ENCODE measurements around the gene BTK.
A peak's percentile ranks its signal among the peaks of the same experiment; 100 is the strongest.

The BTK gene

DNA sequence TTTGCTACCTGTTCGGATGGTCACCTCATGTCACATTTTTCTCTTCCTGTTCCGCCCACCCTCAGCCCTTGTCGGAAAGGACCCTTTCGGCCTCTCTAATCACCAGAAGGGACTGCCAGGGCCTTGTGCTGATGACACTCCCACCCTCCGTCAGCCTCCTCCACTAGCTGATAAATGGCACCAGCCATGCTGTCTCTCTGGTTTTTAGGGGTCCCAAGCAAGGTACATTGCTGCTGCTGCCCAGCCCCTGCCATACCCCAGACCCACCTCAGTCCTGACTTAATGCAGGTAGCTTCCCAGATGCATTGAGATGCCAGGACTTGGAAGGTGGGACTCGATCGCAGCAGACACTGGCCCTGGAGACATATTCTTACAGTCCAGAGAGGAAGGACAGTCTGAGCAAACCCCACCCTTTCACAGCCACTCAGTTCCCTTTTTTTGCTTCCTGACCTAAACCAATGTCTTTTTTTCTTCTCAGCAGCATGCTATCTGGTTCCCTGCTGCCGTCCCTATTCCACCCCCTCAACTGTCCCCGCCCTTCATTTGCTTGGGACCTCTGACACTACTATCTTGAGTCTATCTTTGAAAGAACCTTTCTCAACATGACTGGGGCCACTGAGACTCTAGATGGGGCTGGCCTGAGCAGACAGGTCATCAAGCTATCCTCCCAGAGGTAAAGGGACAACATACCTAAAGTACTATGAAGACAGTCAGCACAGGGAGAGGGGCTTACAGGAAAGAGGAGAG, at the start of gene BTK:
Gene BTK, minus strand, starts transcription at position 397 of the 747 bp plus-strand sequence. CDS start 10,907 bp downstream, outside the sequence.
- Histone ChIP-seq H3K4me3 (ENCODE audit: low read depth in 1 of 2, low read length in 2 of 2) (no peak within 1 kb of the TSS), H3K4me1 (ENCODE audit: insufficient read depth, low read length) (no peaks in the 10 kb centered on the region), H3K27ac (ENCODE audit: low read depth, low read length) (no peak within 1 kb of the TSS), H3K36me3 (ENCODE audit: insufficient read depth, low read length) (no peaks in the 10 kb centered on the region), H3K9ac (ENCODE audit: low read length) (no peak within 1 kb of the TSS), H3K9me3 (ENCODE audit: low read length) (no peaks in the 10 kb centered on the region), H3K27me3 (ENCODE audit: control insufficient read depth in 1 of 2, insufficient read depth in 2 of 2, low read length in 2 of 2) (no peaks in the 10 kb centered on the region)

DNA sequence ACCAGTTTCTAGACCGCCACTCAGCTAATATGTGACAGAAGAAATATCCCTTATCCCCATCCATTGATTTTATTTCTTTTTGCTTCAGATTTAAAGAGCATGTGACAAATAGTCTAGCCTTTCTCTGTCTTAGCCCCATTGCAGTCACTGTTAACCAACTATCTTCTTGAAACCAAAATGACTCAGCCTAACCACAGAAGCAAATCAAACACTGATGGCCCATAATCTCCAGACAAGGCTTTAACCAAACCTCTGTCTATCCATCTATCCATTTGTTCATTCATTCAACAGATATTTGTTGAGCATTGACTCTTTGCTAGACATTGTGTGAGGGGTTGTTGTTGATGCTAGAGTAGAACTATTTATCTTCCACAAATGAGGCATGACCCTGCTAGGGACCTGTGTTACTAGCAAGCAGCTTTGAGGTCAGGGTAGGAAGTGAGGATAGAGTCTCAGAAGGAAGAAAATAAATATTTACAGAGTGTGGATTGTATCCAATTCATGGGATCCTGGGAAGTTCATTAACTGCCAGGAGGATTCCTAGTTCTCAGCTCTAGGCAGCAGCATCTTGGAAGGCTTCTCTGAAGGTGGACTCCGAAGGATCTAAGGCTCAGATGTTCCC, 44.6 kb upstream of the BTK start:
- Histone ChIP-seq H3K4me1 (ENCODE audit: insufficient read depth, low read length) (no peaks in the 10 kb centered on the region), H3K9me3 (ENCODE audit: low read length) (no peaks in the 10 kb centered on the region), H3K36me3 (ENCODE audit: insufficient read depth, low read length) (peaks cover 5% of the 10 kb centered on the region), H3K4me3 (ENCODE audit: low read depth in 1 of 2, low read length in 2 of 2) (no peak overlapping the region), H3K9ac (ENCODE audit: low read length) (no peak overlapping the region), H3K27ac (ENCODE audit: low read depth, low read length) (no peak overlapping the region), H3K27me3 (ENCODE audit: control insufficient read depth in 1 of 2, insufficient read depth in 2 of 2, low read length in 2 of 2) (no peaks in the 10 kb centered on the region)

DNA sequence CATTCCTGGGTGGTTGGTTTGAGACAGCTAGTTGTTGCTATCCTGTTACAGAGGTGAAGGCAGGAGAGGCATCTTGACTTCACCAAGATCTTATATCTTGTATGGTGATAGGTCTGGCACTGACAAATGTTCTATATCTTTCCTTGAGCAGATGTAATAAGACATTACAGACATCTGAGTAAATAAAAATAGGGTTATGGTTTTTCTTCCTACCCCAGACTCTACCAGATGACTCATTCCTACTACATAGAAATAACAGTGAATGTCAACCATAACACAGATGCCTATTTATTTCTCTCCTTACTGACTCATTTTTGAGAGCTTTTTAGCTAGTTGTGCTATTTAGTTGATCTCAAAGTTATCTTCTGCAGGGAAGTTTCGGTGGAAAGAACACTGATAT, 43.9 kb upstream of the BTK start:
- Histone ChIP-seq H3K4me3 (ENCODE audit: low read depth in 1 of 2, low read length in 2 of 2) (no peak overlapping the region), H3K36me3 (ENCODE audit: insufficient read depth, low read length) (peaks cover 5% of the 10 kb centered on the region), H3K9me3 (ENCODE audit: low read length) (no peaks in the 10 kb centered on the region), H3K9ac (ENCODE audit: low read length) (no peak overlapping the region), H3K27me3 (ENCODE audit: control insufficient read depth in 1 of 2, insufficient read depth in 2 of 2, low read length in 2 of 2) (no peaks in the 10 kb centered on the region), H3K27ac (ENCODE audit: low read depth, low read length) (no peak overlapping the region), H3K4me1 (ENCODE audit: insufficient read depth, low read length) (no peaks in the 10 kb centered on the region)

DNA sequence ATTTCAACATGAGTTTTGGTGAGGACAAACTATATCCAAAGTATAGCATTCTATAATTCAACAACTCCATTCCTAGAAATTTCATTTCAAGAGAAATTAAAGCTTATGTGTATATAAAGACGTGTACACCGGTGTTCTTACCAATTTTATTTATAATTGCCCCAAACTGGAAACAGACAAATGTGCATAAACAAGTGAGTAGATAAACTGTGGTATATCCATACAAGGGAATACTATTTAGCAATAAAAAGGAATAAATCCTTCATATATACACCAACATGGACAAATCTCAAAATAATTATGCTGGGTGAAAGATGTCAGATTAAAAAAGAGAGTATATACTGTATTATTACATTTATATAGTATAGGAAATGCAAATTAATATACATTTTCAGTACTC, 42.0 kb upstream of the BTK start:
- no peaks in the 10 kb centered on the region for H3K9me3 ChIP-seq (ENCODE audit: low read length)
- H3K27ac ChIP-seq (ENCODE audit: low read depth, low read length), result no peak overlapping the region
- no peaks in the 10 kb centered on the region for H3K4me1 ChIP-seq (ENCODE audit: insufficient read depth, low read length)
- no peak overlapping the region for H3K9ac ChIP-seq (ENCODE audit: low read length)
- peaks cover 9% of the 10 kb centered on the region for H3K36me3 ChIP-seq (ENCODE audit: insufficient read depth, low read length)
- H3K27me3 ChIP-seq (ENCODE audit: control insufficient read depth in 1 of 2, insufficient read depth in 2 of 2, low read length in 2 of 2), result no peaks in the 10 kb centered on the region
- no peak overlapping the region for H3K4me3 ChIP-seq (ENCODE audit: low read depth in 1 of 2, low read length in 2 of 2)

DNA sequence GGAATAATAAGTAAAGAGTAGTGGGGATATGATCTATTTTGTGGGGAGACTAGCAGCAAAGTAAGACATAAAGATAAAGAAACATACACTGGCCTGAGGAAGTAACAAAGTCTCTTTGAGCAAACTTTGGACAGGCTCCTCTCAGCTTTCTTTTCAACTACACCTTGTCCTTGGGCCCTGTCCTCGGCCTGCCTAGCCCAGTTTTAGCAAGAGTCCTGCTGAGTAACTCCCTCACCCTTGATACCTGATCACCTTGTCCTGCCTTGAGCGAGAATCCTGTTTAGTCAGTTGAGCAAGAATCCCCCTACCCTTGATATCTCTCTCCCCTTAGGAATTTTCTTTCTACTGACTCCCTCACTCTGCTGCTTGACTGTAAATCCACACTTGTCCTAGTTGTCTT, 33.5 kb upstream of the BTK start:
- H3K27ac ChIP-seq (ENCODE audit: low read depth, low read length), result no peak overlapping the region
- H3K36me3 ChIP-seq (ENCODE audit: insufficient read depth, low read length), result peaks cover 3% of the 10 kb centered on the region
- no peak overlapping the region for H3K4me3 ChIP-seq (ENCODE audit: low read depth in 1 of 2, low read length in 2 of 2)
- no peak overlapping the region for H3K9ac ChIP-seq (ENCODE audit: low read length)
- H3K9me3 ChIP-seq (ENCODE audit: low read length), result no peaks in the 10 kb centered on the region
- peaks cover 23% of the 10 kb centered on the region for H3K4me1 ChIP-seq (ENCODE audit: insufficient read depth, low read length)
- peaks cover 0 to 17% of the 10 kb centered on the region in 2 donors for H3K27me3 ChIP-seq (ENCODE audit: control insufficient read depth in 1 of 2, insufficient read depth in 2 of 2, low read length in 2 of 2)

DNA sequence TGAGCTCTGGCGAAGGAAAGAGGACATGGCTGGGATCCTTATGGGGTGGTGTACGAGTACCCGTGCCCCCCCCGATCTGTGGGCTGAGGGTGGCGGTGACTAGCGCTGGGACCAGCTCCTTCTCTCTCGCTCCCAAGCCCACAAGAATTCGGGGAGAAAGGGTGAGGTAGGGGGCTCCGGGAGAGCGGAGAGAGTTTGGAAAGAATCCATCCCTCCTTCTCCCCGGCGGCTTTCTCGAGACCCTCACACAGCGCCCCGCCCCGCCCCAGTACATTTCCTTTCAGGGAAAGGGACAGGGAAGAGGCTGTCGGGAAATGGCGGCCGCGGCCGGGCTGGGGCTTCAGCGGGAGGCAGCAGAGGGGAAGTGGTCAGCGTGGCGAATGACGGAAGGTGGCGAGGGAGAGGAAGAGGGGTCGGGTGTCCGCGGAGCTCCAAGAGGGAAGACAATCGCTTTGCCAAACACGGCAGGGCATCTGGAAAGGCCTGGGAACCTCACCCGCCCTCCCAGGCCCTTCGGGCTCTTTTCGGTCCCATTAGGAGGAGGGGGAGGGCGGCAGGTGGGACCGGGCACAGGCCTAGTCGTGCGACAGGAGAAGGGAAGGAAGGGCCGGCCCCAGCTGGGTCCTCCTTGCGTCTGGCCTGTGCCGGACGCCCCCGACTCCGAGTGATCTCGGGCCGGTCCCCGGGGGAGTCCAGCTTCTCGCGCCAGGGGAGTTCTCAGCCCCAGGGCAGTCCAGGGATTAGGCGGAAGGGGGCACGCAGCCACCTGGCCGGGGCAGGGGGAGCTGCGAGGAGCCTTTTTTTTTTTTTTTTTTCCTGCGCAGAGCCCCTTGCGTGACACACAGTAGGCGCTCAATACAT, 32.2 kb upstream of the BTK start:
- peak overlapping the region; percentile 76 for H3K27ac ChIP-seq (ENCODE audit: low read depth, low read length)
- peak overlapping the region; percentile 63 for H3K9ac ChIP-seq (ENCODE audit: low read length)
- H3K27me3 ChIP-seq (ENCODE audit: control insufficient read depth in 1 of 2, insufficient read depth in 2 of 2, low read length in 2 of 2), result peaks cover 0 to 17% of the 10 kb centered on the region in 2 donors
- H3K4me1 ChIP-seq (ENCODE audit: insufficient read depth, low read length), result peaks cover 23% of the 10 kb centered on the region
- H3K9me3 ChIP-seq (ENCODE audit: low read length), result no peaks in the 10 kb centered on the region
- no peaks in the 10 kb centered on the region for H3K36me3 ChIP-seq (ENCODE audit: insufficient read depth, low read length)
- peak overlapping the region; percentile 41 to 55 for H3K4me3 ChIP-seq (ENCODE audit: low read depth in 1 of 2, low read length in 2 of 2)

DNA sequence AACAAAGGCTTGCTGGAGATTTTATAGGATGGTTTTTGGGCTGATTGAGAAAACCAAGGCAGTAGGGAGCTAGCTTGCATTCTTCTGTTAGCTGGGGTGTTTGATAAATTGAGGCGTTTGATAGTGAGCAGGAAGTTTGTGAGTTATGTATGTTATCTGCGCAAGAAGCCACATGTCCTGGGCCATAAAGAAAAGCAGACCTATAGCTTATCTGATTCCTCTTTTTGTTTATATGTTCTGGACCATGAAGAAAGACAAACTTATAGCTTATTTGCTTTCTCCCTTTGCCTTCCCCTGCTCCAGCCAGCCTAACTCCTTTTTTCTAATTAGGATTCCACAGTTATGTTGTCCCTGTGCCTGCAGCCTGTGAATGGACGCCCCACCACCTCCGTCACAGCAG, 31.2 kb upstream of the BTK start:
- H3K27me3 ChIP-seq (ENCODE audit: control insufficient read depth in 1 of 2, insufficient read depth in 2 of 2, low read length in 2 of 2), result peaks cover 0 to 17% of the 10 kb centered on the region in 2 donors
- no peak overlapping the region for H3K4me3 ChIP-seq (ENCODE audit: low read depth in 1 of 2, low read length in 2 of 2)
- peaks cover 23% of the 10 kb centered on the region for H3K4me1 ChIP-seq (ENCODE audit: insufficient read depth, low read length)
- peaks cover 5% of the 10 kb centered on the region for H3K36me3 ChIP-seq (ENCODE audit: insufficient read depth, low read length)
- H3K27ac ChIP-seq (ENCODE audit: low read depth, low read length), result peak overlapping the region; percentile 76
- no peaks in the 10 kb centered on the region for H3K9me3 ChIP-seq (ENCODE audit: low read length)
- no peak overlapping the region for H3K9ac ChIP-seq (ENCODE audit: low read length)

DNA sequence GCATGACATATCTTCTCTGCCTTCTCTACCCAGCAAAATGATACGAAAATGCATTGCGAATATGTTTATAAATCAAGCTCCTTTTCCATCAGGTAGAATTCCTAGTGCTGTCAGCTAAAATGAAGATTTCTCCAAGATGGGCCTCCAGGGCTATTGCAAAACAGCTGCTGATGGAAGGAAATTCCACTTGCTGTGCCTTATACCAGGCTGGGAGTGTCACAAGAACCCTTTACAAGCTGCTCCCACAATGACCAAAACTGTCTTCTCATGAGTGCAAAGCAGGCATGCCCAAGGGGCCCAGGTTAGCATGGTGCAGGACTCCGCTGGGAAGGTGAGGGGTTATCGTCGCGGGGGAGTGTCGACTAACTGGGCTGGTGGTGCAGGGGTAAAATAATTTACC, 30.7 kb upstream of the BTK start:
- no peak overlapping the region for H3K4me3 ChIP-seq (ENCODE audit: low read depth in 1 of 2, low read length in 2 of 2)
- H3K27me3 ChIP-seq (ENCODE audit: control insufficient read depth in 1 of 2, insufficient read depth in 2 of 2, low read length in 2 of 2), result peaks cover 0 to 17% of the 10 kb centered on the region in 2 donors
- peaks cover 23% of the 10 kb centered on the region for H3K4me1 ChIP-seq (ENCODE audit: insufficient read depth, low read length)
- H3K36me3 ChIP-seq (ENCODE audit: insufficient read depth, low read length), result peaks cover 10% of the 10 kb centered on the region
- no peak overlapping the region for H3K27ac ChIP-seq (ENCODE audit: low read depth, low read length)
- no peak overlapping the region for H3K9ac ChIP-seq (ENCODE audit: low read length)
- H3K9me3 ChIP-seq (ENCODE audit: low read length), result no peaks in the 10 kb centered on the region

DNA sequence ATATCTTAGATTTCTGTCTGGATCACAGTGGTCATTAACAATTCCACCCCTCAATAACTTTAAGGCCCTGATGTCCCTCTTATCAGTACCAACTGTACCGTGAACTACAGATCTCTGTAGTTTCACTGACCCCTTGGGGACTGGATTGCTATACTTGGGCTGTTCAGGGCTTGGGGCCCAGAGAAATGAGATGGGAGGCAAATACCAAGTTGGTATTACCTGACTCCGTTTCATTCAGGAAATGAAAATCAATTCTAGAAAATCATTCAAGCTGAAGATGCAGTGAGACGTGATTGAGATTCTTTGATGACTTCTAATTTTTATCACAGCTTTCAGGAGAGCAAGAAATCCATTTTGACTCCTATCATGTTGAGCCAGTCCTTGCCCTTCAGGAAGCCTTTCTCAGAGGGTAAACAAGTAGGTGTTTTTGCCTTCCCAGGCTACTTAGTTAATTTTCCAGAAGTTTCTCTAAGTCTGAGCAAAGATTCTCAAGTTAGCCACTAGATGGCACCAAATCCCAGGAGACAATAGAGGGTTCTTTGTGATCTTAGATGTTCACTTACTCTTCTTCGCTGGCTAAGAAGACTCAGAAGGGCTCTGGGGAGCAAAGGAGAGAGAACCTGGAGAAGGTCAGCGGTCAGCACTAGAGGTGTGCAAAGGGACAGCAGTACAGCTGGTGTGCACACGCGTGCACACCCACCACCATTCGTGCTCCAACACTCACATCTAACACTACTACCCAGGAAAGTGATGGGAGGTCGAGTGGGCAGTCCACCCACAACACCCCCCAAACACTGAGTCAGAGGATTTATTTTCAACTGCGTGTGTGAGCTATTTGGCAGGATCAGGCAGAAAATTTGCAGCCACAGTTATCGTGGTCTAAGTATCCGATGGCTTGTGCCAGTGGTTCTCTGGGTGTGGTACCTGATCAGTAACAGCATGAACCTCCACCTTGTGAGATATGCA, 29.5 kb upstream of the BTK start:
- peaks cover 11% of the 10 kb centered on the region for H3K36me3 ChIP-seq (ENCODE audit: insufficient read depth, low read length)
- H3K4me3 ChIP-seq (ENCODE audit: low read depth in 1 of 2, low read length in 2 of 2), result no peak overlapping the region
- no peaks in the 10 kb centered on the region for H3K9me3 ChIP-seq (ENCODE audit: low read length)
- peaks cover 0 to 17% of the 10 kb centered on the region in 2 donors for H3K27me3 ChIP-seq (ENCODE audit: control insufficient read depth in 1 of 2, insufficient read depth in 2 of 2, low read length in 2 of 2)
- H3K27ac ChIP-seq (ENCODE audit: low read depth, low read length), result no peak overlapping the region
- H3K4me1 ChIP-seq (ENCODE audit: insufficient read depth, low read length), result peaks cover 27% of the 10 kb centered on the region
- peak overlapping the region; percentile 0 for H3K9ac ChIP-seq (ENCODE audit: low read length)

DNA sequence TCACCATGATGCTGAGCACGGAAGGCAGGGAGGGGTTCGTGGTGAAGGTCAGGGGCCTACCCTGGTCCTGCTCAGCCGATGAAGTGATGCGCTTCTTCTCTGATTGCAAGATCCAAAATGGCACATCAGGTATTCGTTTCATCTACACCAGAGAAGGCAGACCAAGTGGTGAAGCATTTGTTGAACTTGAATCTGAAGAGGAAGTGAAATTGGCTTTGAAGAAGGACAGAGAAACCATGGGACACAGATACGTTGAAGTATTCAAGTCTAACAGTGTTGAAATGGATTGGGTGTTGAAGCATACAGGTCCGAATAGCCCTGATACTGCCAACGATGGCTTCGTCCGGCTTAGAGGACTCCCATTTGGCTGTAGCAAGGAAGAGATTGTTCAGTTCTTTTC, 26.0 kb upstream of the BTK start:
- Histone ChIP-seq H3K4me1 (ENCODE audit: insufficient read depth, low read length) (peaks cover 18% of the 10 kb centered on the region), H3K27me3 (ENCODE audit: control insufficient read depth in 1 of 2, insufficient read depth in 2 of 2, low read length in 2 of 2) (no peaks in the 10 kb centered on the region), H3K4me3 (ENCODE audit: low read depth in 1 of 2, low read length in 2 of 2) (no peak overlapping the region), H3K27ac (ENCODE audit: low read depth, low read length) (no peak overlapping the region), H3K9me3 (ENCODE audit: low read length) (no peaks in the 10 kb centered on the region), H3K36me3 (ENCODE audit: insufficient read depth, low read length) (peaks cover 11% of the 10 kb centered on the region), H3K9ac (ENCODE audit: low read length) (no peak overlapping the region)
